GM18520 (cell line): ENCODE data around the gene DDR2.

Experiments
- ATAC-seq: cut with Tn5 transposase; IDR thresholded peaks from one replicate; pipeline ENCODE4 v1.9.1; 2021; ENCODE audit not compliant: unreplicated experiment

Gene DDR2

DNA sequence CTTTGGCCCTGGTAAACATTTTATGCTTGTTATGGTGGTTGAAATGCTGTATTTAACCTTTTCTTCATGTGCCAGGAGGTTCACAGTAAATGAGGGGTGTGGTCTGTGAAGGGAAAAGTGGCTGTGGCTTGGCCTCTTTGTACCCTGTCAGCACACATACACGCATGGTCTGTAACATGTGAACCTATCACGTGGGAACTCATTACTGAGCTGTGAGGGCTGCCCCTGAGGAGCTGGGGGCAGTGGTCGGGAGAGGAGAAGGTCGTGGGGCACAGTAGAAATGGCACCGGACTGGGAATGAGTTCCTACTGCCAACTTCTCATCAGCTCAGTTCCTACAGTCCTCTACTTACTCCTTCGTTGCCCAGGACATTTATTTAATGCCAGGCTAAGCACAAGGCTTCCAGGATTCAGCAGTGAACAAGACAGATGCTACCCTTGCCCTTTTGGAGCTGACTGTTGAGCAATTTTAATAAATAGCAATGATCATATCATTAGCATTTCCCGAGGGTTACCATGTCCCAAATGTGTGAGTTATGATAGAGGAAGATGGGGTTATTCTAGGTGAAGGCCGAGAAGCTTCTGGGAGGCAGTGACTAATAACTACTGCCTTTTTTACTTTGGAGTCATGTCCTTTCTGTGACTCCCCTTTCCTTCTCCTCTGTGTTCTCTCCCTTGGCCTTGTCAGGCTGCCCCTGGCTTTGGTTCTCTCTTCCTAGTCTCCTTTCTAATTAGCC is 38.8 kb downstream of the DDR2 start:
- no peak for ATAC-seq

GRCh38 chr1:162671664-162672410 is 39.6 kb downstream of the DDR2 start:
- ATAC-seq: no peak

DNA sequence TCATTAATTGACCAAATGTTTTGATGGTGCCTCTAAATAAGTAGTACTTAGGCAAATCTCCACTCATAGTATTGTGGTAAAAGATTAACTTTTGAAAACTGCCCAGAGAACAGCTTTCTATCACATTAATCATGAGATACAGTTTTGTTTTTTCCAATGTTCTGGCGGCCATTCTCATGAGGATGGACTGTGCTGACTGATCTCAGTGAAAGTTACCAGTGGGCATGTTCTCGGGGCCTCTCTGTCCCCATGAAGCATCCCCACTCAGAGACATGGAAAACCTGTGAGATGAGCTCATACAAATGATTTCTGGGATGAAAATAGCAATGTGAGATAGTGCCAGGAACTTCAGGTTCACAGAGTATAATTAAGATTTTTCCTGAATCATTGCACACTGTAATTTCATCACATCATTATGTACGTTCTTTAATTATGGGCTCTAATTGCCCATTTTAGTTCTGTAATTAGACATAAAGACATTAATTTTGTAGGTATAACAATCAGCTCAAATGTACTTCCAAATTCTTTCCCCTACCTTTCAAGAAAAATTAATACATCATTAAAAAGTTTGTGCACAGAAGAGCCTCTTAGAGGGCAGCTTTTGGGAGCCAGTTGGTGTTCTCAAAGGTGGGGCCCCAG is 40.5 kb downstream of the DDR2 start:
- no peak for ATAC-seq

- no peak for ATAC-seq
Measured at GRCh38 chr1:162674034-162674608, 41.9 kb downstream of the DDR2 start.

DNA sequence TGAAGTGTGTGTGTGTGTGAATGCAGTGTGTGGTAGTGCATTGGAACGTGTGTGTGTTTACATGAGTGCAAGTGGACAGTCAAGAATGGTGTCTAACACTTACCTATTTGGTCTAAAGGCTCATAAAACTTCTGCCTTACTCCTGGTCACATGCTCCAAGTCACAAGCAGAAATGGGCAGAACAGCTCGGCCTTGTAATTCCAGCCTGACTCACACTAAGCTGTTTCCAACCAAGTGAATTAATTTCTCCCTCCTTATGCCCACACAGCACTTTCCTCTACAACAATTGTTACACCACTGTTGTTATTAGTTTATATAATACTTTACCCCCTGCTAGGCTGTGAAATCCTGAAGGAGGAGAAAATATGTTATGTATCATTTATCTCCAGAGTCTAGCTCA is 43.8 kb downstream of the DDR2 start:
- ATAC-seq: no peak

- ATAC-seq: no peak
Measured at GRCh38 chr1:162676750-162677149, 44.5 kb downstream of the DDR2 start.

GRCh38 chr1:162677607-162678371 is 45.5 kb downstream of the DDR2 start:
- ATAC-seq: no peak

- no peak for ATAC-seq
Measured at GRCh38 chr1:162678439-162678838, 46.2 kb downstream of the DDR2 start.

DNA sequence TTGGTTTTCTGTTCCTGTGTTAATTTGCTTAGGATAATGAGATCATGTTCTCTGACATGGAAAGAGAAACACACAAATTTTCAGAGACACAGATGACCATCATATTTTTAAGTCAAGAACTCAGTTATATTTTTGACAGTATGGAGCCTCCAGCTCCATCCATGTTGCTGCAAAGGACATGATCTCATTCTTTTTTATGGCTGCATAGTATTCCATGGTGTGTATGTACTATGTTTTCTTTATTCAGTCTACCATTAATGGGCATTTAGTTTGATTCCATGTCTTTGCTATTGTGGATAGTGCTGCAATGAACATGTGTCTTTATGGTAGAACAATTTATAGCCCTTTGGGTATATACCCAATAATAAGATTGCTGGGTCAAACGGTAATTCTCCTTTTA is 47.0 kb downstream of the DDR2 start:
- no peak for ATAC-seq

GRCh38 chr1:162680419-162681121 is 48.3 kb downstream of the DDR2 start:
- no peak for ATAC-seq

GRCh38 chr1:162681122-162681436 is 48.8 kb downstream of the DDR2 start:
- no peak for ATAC-seq

DNA sequence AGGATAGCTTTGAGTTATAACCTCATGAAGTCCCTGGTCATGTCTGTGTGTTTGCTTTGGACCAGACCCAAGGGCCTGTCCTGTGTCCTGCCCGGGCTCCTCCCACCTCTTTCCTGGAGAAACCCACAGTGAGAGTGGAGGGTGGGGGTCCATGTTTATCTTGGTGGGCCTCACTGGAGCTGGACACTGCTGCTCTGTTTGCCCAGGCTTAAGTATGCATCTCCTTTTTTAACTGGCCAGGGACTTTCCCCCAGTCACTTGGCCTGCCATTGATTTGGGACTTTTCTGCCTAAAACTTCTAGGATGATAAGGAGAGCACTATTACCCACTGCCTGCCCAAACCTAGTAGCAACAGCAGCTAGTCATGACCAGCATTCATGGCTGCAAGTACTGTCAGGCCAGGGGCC is 49.8 kb downstream of the DDR2 start:
- no peak for ATAC-seq

DNA sequence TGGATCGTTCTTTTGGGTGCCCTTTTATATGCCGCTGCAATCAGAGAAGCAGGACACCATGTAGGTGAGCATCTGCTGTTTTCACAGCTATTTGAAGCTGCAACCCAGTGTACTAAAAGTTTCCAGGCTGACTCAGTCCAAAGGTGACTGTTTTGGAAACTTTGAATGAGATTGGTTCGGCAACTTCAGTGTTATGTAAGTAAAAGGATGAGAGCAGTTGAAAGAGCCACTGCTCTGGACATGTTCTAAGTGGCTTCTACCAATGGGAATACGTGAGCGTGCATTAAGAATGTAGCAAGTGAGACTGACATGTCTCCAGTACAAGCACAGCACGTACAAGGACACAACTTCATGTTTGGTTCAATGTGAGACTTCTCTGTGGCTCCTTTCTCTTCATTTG is 55.6 kb downstream of the DDR2 start:
- peak; percentile 35 for ATAC-seq

GRCh38 chr1:162688521-162688920 is 56.3 kb downstream of the DDR2 start:
- no peak for ATAC-seq

DNA sequence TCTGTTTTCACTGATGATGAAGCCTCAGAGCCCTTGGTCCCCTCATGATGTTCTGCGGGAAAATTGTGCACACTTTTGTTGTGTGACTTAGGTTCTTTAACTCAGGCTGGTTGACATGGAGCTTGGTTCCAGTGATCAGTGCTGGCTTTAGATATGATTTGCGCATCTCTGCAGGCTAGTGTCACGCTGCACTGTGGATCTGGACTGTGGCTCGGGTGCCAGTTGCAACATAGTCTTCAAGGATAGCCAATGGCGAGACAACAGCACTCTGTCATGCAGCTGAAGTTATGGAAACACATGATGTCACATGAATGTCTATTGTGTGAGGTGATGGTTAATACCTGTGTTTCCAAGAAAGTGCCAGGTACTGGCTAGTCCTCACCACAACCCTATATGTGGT is 56.7 kb downstream of the DDR2 start:
- ATAC-seq: no peak

GRCh38 chr1:162689745-162690671 is 57.7 kb downstream of the DDR2 start:
- no peak for ATAC-seq

DNA sequence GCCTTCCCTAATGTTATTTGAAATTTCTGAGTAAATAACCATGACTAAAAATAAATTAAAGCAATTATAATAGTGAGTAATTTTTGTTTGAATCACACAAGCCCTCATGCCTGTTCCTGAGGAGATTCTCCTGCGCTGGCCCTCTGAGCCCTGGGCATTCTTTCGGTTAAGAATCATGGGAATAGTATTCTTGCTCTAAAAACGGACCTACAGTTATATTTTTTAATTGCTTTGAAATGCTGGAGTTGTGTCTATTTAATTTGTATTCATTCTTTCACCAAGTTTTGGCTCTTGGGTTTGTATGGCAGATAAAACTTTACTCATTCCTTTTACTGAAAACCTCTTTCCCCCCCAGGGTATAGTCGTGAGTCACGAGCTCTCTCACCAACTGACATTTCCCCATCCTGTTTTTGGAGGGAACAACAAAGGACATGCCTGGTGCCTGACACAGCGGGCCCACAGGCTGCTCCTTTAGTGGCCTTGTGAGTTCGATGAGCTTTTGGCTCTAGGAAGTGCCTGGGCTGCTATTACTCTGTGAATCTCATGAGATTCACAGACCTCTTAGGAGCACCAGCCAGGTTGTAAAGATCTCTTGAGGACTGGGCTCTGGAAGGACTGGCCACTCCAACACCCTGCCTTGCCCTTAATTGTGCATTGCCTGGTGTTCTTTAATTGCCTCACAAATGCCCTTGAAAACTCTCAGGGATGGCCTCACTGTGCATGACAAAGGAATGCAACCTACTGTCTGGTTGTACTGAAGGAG is 58.6 kb downstream of the DDR2 start:
- ATAC-seq: no peak

- no peak for ATAC-seq
Measured at GRCh38 chr1:162691999-162692575, 59.8 kb downstream of the DDR2 start.
